HG02623 (cell line): ENCODE data around the gene BBS1.
"Not testable (repeated sequence)": the region's sequence is repeated elsewhere in the genome, so short reads cannot be mapped to it uniquely, and the experiment has no call there.

ENCODE experiments used
- ATAC-seq: cut with Tn5 transposase; IDR thresholded peaks from one replicate; pipeline ENCODE4 v1.9.1; 2021; ENCODE audit warnings: moderate library complexity; ENCODE audit not compliant: unreplicated experiment

The BBS1 gene

DNA sequence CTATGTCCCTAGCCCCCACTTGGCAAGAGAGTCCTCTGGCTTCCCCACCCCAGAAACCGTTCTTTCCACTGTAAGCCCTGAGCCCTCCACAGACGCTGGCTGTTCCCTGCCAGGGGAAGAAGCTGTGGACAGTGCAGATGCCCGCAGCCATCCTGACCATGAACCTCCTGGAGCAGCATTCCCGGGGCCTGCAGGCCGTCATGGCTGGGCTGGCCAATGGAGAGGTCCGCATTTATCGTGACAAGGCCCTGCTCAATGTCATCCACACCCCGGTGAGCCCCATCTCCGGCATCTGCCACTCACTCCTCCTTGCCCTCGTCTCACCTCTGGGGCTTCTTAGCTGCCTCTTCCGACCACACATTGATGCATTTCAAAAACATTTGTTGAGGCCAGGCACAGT lies 13.2 kb downstream of the BBS1 start:
- ATAC-seq = no peak

DNA sequence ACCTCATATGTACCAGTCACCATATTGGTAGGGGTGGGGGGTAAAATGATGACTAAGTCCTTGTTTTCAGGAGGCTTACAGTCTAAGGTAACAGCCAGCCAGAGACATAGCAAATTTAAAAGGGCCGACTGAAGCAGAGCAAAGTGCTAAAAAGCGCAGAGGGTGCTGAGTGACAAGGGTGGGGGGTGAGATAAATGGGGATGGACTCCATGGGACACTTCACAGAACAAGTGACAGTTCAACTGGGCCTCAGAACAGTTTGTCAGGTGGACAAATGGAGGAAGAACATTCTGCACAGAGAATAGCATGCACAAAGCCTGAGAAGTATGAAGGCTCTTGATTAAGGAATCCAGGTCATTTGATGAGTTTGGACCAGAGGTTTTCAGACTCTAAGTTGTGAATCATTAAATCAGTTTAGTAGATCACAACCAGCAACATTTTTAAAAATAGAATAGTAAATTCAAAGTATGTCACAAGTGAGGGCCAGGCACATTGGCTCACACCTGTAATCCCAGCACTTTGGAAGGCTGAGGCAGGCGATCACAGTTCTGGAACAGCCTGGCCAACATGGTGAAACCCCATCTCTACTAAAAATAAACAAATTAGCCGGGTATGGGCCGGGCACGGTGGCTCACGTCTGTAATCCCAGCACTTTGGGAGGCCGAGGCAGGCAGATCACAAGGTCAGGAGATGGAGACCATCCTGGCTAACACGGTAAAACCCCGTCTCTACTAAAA lies 14.0 kb downstream of the BBS1 start:
- no peak for ATAC-seq

DNA sequence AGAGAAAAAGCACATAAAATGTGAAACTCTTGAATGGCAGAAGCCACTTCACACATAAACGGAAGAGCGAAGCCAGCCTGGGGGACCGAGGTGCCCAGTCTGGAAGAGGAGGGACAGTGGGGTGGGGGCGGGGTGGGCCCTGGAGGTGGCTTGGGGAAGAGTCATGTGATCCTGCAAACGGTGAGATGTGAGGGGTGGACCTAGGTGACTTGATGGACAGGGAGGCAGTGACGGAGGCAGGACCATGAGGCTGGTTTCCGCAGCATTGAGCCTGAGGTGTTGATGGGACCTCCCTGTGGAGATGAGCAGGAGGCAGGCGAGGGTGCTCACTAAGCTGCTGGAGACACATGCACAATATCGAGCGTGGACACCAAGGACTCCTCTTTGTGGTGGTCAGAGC lies 18.6 kb downstream of the BBS1 start:
- ATAC-seq = no peak

DNA sequence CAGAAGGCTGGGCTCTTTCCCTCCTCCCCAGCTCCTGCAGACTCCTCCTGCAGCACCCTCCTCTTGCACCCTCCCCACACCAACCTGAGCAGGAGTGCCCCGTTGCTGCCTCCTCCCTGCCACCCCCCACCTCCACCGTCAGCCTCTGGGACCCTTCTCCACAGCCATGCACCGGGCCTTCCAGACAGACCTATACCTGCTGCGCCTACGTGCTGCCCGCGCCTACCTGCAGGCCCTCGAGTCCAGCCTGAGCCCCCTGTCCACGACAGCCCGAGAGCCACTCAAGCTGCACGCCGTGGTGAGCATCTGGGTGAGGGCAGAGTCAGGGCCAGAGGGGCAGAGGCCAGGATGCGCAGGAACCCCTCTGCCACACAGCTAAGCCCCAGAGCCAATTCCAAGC lies 19.2 kb downstream of the BBS1 start:
- no peak for ATAC-seq

DNA sequence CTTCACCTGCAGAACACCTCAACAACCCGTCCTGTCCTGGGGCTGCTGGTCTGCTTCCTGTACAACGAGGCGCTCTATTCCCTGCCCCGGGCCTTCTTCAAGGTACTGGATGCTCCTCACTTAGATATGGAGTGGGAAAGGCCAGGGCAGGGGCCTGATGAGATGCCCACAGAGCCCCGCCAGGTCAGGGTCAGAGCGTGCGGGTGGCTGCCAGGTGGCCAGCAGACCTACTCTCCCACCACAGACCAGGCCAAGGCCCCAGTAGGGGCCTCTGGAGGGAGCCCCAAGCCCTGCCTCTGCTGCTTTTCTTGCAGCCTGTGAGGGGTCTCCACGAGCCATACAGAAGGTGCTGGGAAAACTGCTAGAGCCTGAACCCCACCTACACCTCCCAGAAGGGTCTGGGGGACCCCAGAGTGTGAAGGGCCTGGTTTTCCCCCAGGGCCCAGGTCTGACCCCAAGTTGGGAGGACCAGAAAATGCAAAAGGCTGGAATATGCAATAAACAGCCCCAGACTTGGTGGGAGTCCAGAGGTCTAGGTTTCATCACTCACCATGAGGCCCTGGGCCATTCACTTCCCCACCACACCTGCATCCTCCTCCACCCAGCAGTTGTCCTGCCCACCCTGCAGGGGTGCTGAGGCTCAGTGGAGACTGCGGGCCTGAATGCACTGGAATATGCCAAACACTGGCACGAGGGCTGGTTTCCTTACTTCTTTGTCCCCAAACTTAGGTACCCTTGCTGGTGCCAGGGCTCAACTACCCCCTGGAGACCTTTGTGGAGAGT lies 20.7 kb downstream of the BBS1 start:
- no peak for ATAC-seq

DNA sequence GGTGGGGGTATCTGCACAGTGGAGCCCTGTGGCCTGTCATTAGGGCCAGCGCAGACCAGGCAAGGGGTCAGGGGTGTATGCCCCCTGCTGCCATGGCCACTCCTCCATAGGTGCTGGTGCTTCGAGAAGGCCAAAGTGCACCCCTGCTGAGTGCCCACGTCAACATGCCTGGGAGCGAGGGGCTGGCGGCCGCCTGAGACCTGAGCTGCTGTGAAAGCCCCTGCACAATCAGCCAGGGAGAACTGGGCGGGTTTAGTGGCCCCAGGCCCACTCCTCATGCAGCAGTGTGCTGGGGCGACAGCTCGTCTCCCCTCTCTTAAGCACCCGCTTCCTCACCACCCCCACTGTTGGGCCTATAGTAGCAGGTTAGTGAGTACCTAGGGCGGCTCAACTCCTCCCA lies 21.4 kb downstream of the BBS1 start:
- ATAC-seq = no peak

DNA sequence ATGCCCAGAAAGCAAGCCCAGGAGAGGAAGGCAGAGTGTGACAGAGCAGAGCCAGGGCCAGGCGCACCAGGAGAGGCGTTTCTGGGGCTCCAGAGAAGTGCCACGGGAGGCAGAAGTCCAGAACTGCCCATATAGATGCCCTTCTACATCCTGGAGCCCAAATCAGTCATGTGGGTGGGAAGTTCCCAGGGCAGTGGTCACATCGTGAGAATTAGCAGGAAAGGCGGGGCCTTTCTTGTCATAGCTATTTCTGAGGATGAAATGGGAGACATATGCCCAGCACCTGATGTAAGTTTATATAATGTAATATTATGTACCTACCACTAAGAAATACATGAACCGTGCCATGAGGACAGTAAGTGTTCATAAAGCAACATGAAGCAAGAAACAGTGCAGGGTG lies 22.3 kb downstream of the BBS1 start:
- no peak for ATAC-seq

DNA sequence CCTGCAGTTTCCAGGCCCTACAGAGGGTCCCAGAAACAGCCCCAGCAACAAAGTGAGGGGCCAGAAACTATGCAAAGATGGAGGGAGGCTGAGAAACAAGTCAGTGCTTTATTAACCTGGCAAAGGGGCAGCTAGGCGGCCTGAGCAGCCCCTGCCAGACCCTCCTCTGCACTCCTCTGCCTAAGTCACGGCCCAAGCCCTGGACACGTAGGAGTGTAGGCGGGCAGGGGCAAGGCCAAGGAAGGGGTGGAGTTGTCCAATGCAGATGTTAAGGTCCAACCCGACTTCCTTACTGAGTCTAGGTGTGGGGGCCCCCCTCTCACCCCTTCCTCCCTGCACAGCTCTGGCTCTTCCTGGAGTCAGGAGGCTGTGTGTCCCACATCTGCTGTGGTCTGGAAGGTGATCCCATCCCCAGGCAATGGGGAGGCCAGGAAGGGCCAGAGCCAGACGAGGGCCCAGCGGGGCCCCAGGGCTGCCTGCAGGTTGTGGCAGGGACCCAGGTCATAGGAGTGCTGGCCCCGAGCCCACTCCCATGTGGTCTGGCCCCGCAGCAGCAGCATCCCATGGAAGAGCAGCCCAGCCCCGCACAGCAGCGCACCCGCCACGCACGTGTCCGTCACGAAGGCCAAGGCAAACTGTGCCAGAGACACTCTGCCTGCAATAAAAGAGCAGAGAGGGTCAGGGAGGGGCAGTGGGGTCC lies 28.9 kb downstream of the BBS1 start:
- no peak for ATAC-seq

DNA sequence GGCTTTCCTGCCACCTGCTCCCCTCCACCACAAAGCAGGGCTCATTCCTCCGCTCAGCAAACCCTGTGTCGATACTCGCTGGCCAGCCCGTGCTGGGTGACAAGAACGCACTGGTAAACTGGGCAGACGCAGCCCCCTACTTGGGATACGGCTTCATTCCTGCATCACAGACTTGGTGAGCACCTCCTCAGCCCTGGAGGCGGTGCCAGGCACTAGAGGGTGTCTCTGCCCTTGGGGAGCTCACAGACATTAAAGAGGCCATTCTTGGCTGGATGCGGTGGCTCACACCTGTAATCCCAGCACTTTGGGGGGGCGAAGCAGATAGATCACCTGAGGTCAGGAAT lies 29.4 kb downstream of the BBS1 start:
- ATAC-seq = no peak

DNA sequence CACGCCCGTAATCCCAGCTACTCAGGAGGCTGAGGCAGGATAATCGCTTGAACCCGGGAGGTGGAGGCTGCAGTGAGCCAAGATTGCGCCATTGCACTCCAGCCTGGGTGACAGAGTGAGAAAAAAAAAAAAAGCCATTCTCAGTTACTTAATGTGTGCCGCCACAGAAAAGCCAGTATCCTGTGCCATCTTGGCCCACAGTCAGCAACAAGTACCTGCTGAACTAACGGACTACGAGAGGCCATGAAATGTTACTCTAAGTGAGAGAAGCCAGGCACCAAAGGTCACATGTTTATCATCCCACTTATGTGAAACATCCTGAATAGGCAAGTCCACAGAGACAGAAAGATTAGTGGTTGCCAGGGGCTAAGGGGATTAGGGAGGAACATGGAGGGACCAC lies 30.2 kb downstream of the BBS1 start:
- ATAC-seq = not testable (repeated sequence)

DNA sequence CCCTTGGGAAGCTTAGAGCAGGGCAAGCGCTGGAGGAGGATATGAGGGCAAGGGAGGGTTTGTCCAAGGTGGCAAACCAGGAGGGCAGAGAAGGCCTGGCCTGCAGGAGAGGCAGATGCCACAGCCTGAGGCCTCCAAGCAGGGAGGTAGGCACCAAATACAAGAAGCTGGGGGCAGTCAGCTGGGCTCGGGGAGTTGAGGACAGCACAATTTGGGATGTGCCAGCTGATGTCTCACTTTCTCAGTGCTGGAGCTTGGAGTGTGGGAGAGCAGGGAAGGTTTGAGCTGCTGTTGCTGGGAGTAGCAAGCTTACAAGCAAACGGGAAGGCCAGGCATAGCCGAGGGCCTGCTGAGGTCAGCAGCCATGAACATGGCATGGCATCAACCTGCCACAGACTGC lies 31.5 kb downstream of the BBS1 start:
- ATAC-seq = no peak

DNA sequence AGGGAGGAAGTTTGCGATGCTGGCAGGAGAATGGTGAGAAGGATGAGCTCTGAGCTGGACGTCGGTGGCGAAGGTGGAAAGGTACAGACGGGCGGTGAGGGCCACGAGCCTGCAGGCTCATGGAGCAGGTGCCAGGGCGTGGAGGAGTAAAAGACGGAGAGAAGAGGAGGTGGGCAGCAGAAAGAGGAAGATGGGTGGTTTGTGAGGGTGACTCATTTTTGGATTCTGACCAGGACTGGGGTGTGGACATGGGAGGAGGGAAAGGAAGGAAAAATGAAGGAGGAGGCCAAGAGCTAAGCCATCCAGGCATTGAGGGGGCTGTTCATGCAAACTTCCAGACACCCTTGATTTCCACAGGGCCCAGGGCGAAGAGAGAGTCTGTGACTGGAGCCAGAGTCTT lies 31.9 kb downstream of the BBS1 start:
- ATAC-seq = no peak

DNA sequence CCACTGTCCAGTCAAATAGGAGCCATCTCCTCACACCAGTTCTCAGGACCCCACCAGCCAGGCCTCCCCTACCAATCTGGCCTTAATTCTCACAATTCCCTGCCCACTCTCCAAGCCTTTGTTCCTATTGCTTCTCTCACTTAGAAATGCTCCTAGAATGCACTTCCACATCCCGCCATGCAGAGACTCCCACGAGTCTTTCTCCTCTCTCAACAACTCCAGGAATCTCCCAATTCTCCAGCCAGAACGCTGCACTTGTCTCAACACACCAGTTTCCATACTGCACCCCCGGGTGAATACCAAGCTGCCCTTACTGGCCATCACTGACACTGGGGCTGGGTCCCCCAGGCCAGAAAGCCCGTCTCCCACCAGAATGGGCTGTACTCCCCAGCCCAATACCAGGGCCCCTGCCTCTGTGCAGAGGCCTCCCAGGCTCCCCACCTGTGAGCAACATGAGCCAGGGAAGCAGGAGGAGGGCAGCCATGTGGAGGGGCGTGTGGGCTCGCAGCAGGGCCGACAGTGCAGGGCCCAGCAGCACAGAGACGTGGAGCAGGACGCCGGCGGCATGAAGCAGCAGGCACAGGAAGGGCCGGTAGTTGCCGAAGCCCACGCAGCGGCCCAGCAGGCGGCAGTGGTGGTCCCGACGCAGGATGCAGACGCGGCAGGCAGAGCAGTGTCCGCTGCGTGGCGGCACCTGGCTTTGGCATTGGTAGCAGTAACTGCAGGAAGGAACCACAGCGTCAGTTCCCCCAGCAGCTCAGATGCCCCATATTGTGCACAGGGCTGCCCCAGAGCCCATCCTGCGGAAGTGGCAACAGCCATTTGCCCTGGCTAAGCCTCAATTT lies 33.0 kb downstream of the BBS1 start:
- no peak for ATAC-seq

DNA sequence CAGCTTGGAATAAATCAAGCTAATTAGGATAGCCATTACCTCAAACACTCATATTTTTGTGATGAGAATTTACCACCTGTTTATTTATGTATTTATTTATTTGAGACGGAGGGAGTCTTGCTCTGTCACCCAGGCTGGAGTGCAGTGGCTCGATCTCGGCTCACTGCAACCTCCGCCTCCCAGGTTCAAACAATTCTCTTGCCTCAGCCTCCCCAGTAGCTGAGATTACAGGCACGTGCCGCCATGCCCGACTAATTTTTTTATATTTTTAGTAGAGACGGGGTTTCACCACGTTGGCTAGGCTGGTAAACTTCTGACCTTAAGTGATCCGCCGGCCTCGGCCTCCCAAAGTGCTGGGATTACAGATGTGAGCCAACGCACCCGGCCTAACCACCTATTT lies 34.5 kb downstream of the BBS1 start:
- not testable (repeated sequence) for ATAC-seq

DNA sequence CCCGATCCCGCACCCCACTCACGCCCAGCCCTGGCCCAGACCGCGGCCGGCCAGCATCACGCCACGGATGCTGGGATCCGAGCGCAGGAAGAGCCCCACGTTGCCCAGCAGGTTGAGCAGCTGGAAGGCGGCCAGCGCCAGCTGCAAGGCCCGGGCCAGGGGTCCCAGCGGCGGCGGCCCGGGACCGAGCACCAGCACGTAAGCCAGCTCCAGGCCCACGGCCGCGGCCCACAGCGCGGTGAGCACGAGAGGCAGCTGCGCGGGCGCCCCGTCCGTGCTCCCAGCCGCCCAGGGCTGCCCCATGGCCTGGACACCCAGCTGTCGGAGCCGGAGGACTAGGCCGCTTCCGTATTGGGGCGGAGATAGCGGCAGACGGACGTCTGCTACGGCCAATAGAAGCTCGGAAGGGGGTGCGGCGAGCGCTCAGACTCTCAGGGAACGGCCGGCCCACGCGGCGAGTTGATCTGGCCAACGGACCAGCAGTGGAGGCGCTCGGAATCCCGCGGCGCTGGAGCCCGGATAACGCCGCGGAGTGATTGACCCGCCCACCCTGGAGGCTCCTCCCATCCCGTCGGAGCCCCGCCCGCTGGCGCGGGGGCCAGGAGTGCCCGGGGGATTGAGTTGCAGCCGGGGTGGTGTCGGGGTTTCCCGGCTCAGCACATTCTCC lies 35.4 kb downstream of the BBS1 start, which contains the start of gene ZDHHC24:
Gene ZDHHC24 (minus strand): TSS at position 348 of the 667 bp plus-strand sequence. CDS start 45 bp downstream, at position 303.
- ATAC-seq = peak; percentile 66

DNA sequence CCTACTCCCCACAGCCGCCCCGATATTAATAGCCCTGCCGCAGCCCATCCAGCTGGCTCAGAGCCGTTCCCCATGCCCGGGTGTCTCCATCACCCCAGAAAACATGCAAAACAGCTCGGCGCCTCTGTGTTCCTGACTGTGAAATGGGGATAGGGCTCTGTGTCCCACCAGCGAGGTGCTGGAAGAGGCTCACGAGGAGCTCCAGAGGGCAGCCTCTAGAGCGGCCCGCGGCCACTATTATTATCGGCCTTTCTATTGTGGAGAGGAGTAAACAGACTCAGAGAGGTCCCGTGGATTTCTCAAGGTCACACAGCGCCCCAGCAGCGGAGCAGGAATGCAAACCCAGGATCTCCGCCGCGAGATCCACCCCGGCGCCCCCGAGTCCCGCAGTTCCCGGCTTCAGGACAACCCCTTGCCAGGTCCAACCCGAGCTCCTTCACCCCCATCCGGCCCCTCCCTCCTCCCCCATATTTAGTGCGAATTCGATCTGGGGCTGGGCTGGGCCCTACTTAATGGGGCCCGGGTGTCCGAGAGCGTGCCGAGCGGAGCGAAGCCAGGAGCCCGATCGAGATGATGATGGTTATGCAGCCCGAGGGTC lies 36.0 kb downstream of the BBS1 start, which contains the start of gene ACTN3:
Gene ACTN3 (plus strand): TSS at position 536 of the 598 bp plus-strand sequence. CDS start 35 bp downstream, at position 571.
- no peak for ATAC-seq

DNA sequence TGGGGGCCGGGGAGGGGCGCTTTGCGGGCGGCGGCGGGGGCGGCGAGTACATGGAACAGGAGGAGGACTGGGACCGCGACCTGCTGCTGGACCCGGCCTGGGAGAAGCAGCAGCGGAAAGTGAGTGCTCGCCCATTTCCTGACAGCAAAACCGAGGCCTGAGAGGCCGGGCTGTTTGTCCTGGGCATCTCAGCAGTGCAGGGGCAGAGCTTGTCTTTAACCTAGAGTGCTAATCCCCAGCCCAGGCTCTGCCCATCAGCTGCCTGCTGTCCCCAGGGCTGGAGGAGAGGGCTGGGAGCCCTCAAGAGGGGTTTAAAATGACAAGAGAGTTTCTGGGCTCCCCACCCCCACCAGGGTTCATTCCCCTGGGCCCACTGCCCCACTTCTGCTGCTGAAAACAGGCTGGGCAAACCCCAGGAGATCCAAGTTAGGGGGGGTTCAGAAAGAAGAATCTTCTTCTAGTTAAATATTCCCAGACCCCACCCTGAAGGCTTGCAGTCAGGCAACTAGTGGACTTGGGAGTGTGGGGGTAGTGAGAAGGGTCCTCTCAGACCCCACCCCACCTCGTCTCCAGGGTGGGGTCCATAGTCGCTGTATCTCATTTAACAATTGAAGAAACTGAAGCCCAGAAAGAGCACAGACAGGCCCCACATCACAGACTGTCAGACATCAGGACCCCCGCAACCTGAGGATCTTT lies 36.7 kb downstream of the BBS1 start:
- ATAC-seq = no peak

DNA sequence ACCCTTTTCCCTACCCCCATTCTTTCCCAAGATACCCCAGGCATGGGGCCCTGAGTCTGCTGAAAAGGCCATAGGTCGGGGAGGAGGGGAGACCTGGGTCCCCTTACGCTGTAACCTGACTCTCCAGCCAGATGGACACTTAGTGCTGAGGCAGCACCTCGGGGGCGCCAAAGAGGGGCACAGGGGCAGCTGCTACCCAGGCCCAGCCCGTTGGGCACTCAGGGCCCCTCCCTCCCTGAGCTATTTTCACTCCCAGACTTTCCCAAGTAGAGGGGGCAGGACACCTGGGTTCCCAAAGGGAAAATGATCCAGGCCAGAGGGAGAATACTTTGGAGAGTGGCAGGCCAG lies 37.2 kb downstream of the BBS1 start:
- ATAC-seq = no peak

DNA sequence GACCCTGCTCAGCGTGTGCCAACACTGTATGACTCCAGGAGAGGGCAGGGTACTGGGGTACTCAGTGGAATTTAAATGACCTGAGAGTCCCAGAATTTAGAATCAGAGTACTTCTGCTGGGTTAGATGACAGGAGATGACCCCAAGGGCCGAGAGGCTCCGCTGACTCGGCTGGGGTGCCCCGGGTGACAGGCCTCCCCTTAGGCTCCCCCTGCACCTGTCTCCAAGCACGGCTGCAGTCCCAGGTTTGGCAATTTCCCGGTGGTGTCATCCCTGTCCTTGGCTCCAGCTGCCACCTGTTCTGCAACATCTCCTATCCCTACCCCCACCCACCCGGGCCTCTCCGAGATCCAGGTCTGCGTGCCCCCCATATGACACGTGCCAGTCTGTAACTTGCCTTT lies 37.6 kb downstream of the BBS1 start:
- ATAC-seq = no peak
